ENCODE data around the gene MAP2K7. TPM values are rescaled to one million over a fixed set of nuclear protein-coding genes. Genes with fewer than 3 reads are reported as not detected.
A peak's percentile ranks its signal among the peaks of the same experiment; 100 is the strongest.

MAP2K7 gene
- total RNA-seq, 2 donors from 2014 or later = 15.2 to 16.9 TPM

GRCh38 chr19:7883105-7883504 is 20.6 kb upstream of the MAP2K7 start:
- TF ChIP-seq CTCF (IDR thresholded peaks at IDR 0.05) = no peak
- Histone ChIP-seq H3K4me1 (ENCODE audit: control insufficient read depth in 1 of 2, low read depth in 2 of 2) (no peaks in the 10 kb centered on the region), H3K4me3 (no peak overlapping the region), H3K36me3 (no peaks in the 10 kb centered on the region), H3K27me3 (replicated peaks; ENCODE audit: insufficient read depth) (no peaks in the 10 kb centered on the region), H3K9me3 (no peaks in the 10 kb centered on the region), H3K27ac (no peak overlapping the region)
- DNase-seq (ENCODE audit: low spot score) (no peak), ATAC-seq (ENCODE audit: insufficient number of reproducible peaks, low FRiP score, low read depth) (no peak)

- TF ChIP-seq CTCF (IDR thresholded peaks at IDR 0.05) = no peak
- Histone ChIP-seq H3K36me3 (no peaks in the 10 kb centered on the region), H3K27me3 (replicated peaks; ENCODE audit: insufficient read depth) (no peaks in the 10 kb centered on the region), H3K4me3 (no peak overlapping the region), H3K4me1 (ENCODE audit: control insufficient read depth in 1 of 2, low read depth in 2 of 2) (peaks cover 4 to 6% of the 10 kb centered on the region in 2 donors), H3K27ac (no peak overlapping the region), H3K9me3 (no peaks in the 10 kb centered on the region)
- ATAC-seq (ENCODE audit: insufficient number of reproducible peaks, low FRiP score, low read depth) (no peak), DNase-seq (ENCODE audit: low spot score) (no peak)
Measured at GRCh38 chr19:7883796-7884570, 19.7 kb upstream of the MAP2K7 start.

DNA sequence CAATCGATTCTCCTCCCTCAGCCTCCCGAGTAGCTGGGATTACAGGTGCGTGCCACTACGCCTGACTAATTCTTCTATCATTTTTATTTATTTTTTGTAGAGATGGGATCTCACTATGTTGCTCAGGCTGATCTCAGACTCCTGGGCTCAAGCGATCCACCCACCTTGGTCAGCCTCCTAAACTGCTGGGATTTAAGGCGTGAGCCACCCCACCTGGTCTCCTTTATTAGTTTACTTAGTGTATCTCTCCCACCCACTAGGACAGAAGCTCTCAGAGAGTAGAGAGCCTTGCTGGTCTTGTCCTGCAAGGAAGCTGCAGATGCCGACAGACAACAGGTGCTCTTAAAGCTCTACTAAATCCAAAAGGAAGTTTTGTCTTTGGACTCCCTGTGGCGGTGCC is 17.9 kb upstream of the MAP2K7 start:
- no peaks in the 10 kb centered on the region for H3K36me3 ChIP-seq
- H3K27me3 ChIP-seq (replicated peaks; ENCODE audit: insufficient read depth) = no peaks in the 10 kb centered on the region
- H3K4me1 ChIP-seq (ENCODE audit: control insufficient read depth in 1 of 2, low read depth in 2 of 2) = peaks cover 4 to 6% of the 10 kb centered on the region in 2 donors
- DNase-seq (ENCODE audit: low spot score) = no peak
- H3K9me3 ChIP-seq = no peaks in the 10 kb centered on the region
- H3K27ac ChIP-seq = no peak overlapping the region
- no peak for TF ChIP-seq CTCF (IDR thresholded peaks at IDR 0.05)
- H3K4me3 ChIP-seq = no peak overlapping the region
- no peak for ATAC-seq (ENCODE audit: insufficient number of reproducible peaks, low FRiP score, low read depth)

- Histone ChIP-seq H3K9me3 (no peaks in the 10 kb centered on the region), H3K4me1 (ENCODE audit: control insufficient read depth in 1 of 2, low read depth in 2 of 2) (peaks cover 4 to 6% of the 10 kb centered on the region in 2 donors), H3K27me3 (replicated peaks; ENCODE audit: insufficient read depth) (no peaks in the 10 kb centered on the region), H3K27ac (no peak overlapping the region), H3K4me3 (no peak overlapping the region), H3K36me3 (no peaks in the 10 kb centered on the region)
- no peak for ATAC-seq (ENCODE audit: insufficient number of reproducible peaks, low FRiP score, low read depth)
- DNase-seq (ENCODE audit: low spot score) = no peak
- TF ChIP-seq CTCF (IDR thresholded peaks at IDR 0.05) = no peak
Measured at GRCh38 chr19:7887408-7888144, 16.1 kb upstream of the MAP2K7 start.

- ATAC-seq (ENCODE audit: insufficient number of reproducible peaks, low FRiP score, low read depth) (no peak), DNase-seq (ENCODE audit: low spot score) (no peak)
- H3K4me1 ChIP-seq (ENCODE audit: control insufficient read depth in 1 of 2, low read depth in 2 of 2) = peaks cover 4 to 6% of the 10 kb centered on the region in 2 donors
- no peaks in the 10 kb centered on the region for H3K27me3 ChIP-seq (replicated peaks; ENCODE audit: insufficient read depth)
- no peaks in the 10 kb centered on the region for H3K36me3 ChIP-seq
- H3K4me3 ChIP-seq = peak within 1 kb of the TSS; percentile 40
- TF ChIP-seq CTCF (IDR thresholded peaks at IDR 0.05) = no peak
- H3K27ac ChIP-seq = no peak within 1 kb of the TSS
- H3K9me3 ChIP-seq = no peaks in the 10 kb centered on the region
Measured at GRCh38 chr19:7888145-7888825, 15.4 kb upstream of the MAP2K7 start, which contains the start of gene LRRC8E. TSS of gene LRRC8E (plus strand) at chr19:7888510. CDS start at chr19:7895604, 7,094 bp downstream.
